HepG2 (cell line): ENCODE results near the gene MYL11. TPM values are rescaled to one million over a fixed set of nuclear protein-coding genes. Genes with fewer than 3 reads are reported as not detected.

ENCODE experiments used
- CAMTA2 ChIP-seq: sonication (generic); formaldehyde crosslinking; IDR thresholded peaks from 2 replicates; pipeline ENCODE4 v1.4.0; 2020; ENCODE audit warnings: mild to moderate bottlenecking, missing genetic modification reagents, borderline replicate concordance
- CENPX ChIP-seq: sonication (generic); formaldehyde crosslinking; IDR thresholded peaks from 2 replicates; pipeline ENCODE4 v1.9.0; 2021; ENCODE audit warnings: mild to moderate bottlenecking, missing genetic modification reagents, moderate library complexity
- DPF2 ChIP-seq: sonication (generic); formaldehyde crosslinking; IDR thresholded peaks from 2 replicates; pipeline ENCODE4 v1.4.0; 2020; ENCODE audit warnings: mild to moderate bottlenecking, low read depth, missing genetic modification reagents, borderline replicate concordance
- GTF2F1 ChIP-seq: fragments of 150-350 bp; IDR thresholded peaks from 2 replicates; pipeline ENCODE4 v1.6.1; 2014; ENCODE audit warnings: low read length
- HNRNPH1 ChIP-seq: fragments of 200-400 bp; formaldehyde crosslinking; optimal IDR thresholded peaks from 2 replicates; pipeline ENCODE3; 2017; ENCODE audit warnings: mild to moderate bottlenecking, low read depth, low read length
- IRF1 ChIP-seq: sonication (generic); formaldehyde crosslinking; IDR thresholded peaks from 2 replicates; pipeline ENCODE4 v1.4.0; 2020; ENCODE audit warnings: low read depth, mild to moderate bottlenecking, missing genetic modification reagents
- POLR2AphosphoS5 ChIP-seq: IDR thresholded peaks from 2 replicates; pipeline ENCODE4 v1.6.1; 2012; ENCODE audit warnings: low read depth, low read length
- RFX3 ChIP-seq: IDR thresholded peaks from 2 replicates; pipeline ENCODE4 v1.6.1; 2016; ENCODE audit warnings: missing biosample characterization, missing genetic modification reagents
- SMYD3 ChIP-seq: sonication (generic); formaldehyde crosslinking; IDR thresholded peaks from 2 replicates; pipeline ENCODE4 v1.8.1; 2023; ENCODE audit warnings: mild to moderate bottlenecking, missing genetic modification reagents
- ZBTB21 ChIP-seq: sonication (generic); formaldehyde crosslinking; IDR thresholded peaks from 2 replicates; pipeline ENCODE4 v1.4.0; 2020; ENCODE audit warnings: missing genetic modification reagents
- ZFP36L1 ChIP-seq: sonication (generic); formaldehyde crosslinking; IDR thresholded peaks from 2 replicates; pipeline ENCODE4 v1.8.0; 2022; ENCODE audit warnings: mild to moderate bottlenecking, missing genetic modification reagents, moderate library complexity
- ZNF335 ChIP-seq: sonication (generic); formaldehyde crosslinking; IDR thresholded peaks from 2 replicates; pipeline ENCODE4 v1.4.0; 2020; ENCODE audit warnings: missing genetic modification reagents
- ZNF383 ChIP-seq: sonication (generic); formaldehyde crosslinking; IDR thresholded peaks from 2 replicates; pipeline ENCODE4 v1.4.0; 2020; ENCODE audit warnings: missing genetic modification reagents, mild to moderate bottlenecking, borderline replicate concordance
- ZNF407 ChIP-seq: sonication (generic); formaldehyde crosslinking; IDR thresholded peaks from one replicate; pipeline ENCODE4 v1.5.1; 2020; ENCODE audit warnings: mild to moderate bottlenecking, missing genetic modification reagents; ENCODE audit errors: not compliant biosample characterization
- ZNF691 ChIP-seq: sonication (generic); formaldehyde crosslinking; IDR thresholded peaks from 2 replicates; pipeline ENCODE4 v1.4.0; 2020; ENCODE audit warnings: missing genetic modification reagents, low read depth, mild to moderate bottlenecking, borderline replicate concordance
- ZNF891 ChIP-seq: sonication (generic); formaldehyde crosslinking; IDR thresholded peaks from 2 replicates; pipeline ENCODE4 v1.5.0; 2020; ENCODE audit warnings: mild to moderate bottlenecking, missing genetic modification reagents
- ZSCAN5A ChIP-seq: sonication (generic); formaldehyde crosslinking; IDR thresholded peaks from 2 replicates; pipeline ENCODE4 v1.8.0; 2022; ENCODE audit warnings: mild to moderate bottlenecking, missing genetic modification reagents, borderline replicate concordance
- polyA plus RNA-seq, 8 experiments: library from polyadenylated mRNA; depleted of rRNA in 3 of 8; stranded (reverse) in 7 of 8; unstranded in 1 of 8; fragments of >200 nt; fragmentation: Illumina TruSeq in 4 of 8; extraction: Trizol in 4 of 8; gene quantifications; 2 replicates each; pipeline versions ENCODE4 v1.2.1 to v1.2.3, GENCODE V29; 2011 to 2016; ENCODE audit warnings: low read depth in 4 of 8, missing spikeins in 1 of 8, mixed read lengths in 1 of 8; ENCODE audit not compliant: insufficient read depth in 1 of 8
- total RNA-seq, 5 experiments: library from RNA; depleted of rRNA; stranded (reverse); fragments of >200 nt; fragmentation: Illumina TruSeq; extraction: Trizol; gene quantifications; 2 replicates each; pipeline ENCODE4 v1.2.3, GENCODE V29; 2016; ENCODE audit warnings: low read depth in 1 of 5

The MYL11 gene
- total and polyA plus RNA-seq, 2 of the 13 experiments (the other 11 are each of a cell fraction or from before 2014, with no cell fraction given): not detected

GRCh38 chr16:30354423-30355143 lies 20.0 kb upstream of the MYL11 start (continued):
- no peak for TF ChIP-seq ZNF407 (CRISPR knock-in tag)
- peak; percentile 17; the same call in 1 of the 2 replicates for TF ChIP-seq ZFP36L1 (CRISPR knock-in tag)
- TF ChIP-seq POLR2AphosphoS5: 0 out of 2 replicates have a peak, but pooled peaks have one; percentile 24
- TF ChIP-seq ZNF383 (CRISPR knock-in tag): no peak
- no peak; the same call in 1 of the 2 replicates for TF ChIP-seq ZNF891 (CRISPR knock-in tag)
- TF ChIP-seq ZBTB21: no peak
- 0 out of 2 replicates have a peak, but pooled peaks have one; percentile 35 for TF ChIP-seq GTF2F1
- TF ChIP-seq ZSCAN5A (CRISPR knock-in tag): 0 out of 2 replicates have a peak, but pooled peaks have one; percentile 77
- 0 out of 2 replicates have a peak, but pooled peaks have one; percentile 48 for TF ChIP-seq SMYD3 (CRISPR knock-in tag)
- TF ChIP-seq ZNF335 (CRISPR knock-in tag): no peak
- TF ChIP-seq HNRNPH1: peak; percentile 58
- TF ChIP-seq CENPX (CRISPR knock-in tag): no peak
- TF ChIP-seq RFX3 (CRISPR knock-in tag): no peak
- TF ChIP-seq IRF1: 0 out of 2 replicates have a peak, but pooled peaks have one; percentile 39
- TF ChIP-seq CAMTA2 (CRISPR knock-in tag): no peak; the same call in 1 of the 2 replicates
- TF ChIP-seq ZNF691: 0 out of 2 replicates have a peak, but pooled peaks have one; percentile 13
- TF ChIP-seq DPF2 (CRISPR knock-in tag): no peak
